ENCODE measurements around the gene SLC11A1. TPM values are rescaled to one million over a fixed set of nuclear protein-coding genes. Genes with fewer than 3 reads are reported as not detected.

SLC11A1 gene
- total and polyA plus RNA-seq, 2 experiments from 2014 or later: 0.63 to 1.1 TPM

DNA sequence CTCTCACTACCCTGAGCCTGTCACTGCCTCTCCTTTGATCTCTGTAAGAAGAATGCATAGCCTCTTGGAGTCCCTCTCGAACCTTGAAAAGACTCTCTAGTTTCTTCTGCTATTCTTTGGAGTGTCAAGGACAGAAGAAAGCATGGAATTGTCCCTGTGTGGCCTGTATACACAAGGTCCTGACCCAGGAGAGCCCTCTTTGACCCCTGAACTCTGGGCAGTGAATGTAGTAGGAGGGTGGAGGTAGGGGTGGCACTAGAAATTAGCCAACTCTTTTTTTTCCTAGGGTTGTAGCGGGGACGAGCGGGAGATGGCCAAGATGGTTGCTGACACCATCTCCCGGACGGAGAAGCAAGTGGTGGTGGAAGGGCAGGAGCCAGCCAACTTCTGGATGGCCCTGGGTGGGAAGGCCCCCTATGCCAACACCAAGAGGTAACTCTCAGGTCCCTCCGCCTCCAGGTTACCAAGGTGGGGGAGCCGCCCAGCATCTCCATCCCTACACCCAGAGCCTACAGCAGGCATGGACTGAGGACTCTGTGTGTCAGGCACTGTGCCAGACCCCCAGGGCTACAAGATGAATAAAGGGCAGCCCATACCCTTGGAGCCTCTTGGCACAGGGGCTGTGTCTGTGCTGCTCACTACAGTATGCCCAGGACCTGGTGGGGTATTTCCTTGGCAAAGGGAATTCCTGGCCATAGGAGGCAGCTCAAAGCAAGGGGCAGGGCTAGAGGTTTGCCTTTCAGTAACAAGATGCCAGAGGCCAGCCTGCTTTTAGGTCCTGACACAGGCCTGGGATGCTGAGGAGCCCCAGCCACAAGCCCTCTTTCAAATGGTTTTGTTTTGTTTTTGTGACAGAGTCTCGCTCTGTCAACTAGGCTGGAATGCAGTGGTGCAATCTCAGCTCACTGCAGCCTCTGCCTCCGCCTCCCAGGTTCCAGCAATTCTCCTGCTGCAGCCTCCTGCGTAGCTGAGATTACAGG, 53.2 kb downstream of the SLC11A1 start:
- Histone ChIP-seq H3K27ac (no peak overlapping the region), H3K4me3 (no peak overlapping the region), H3K9me3 (ENCODE audit: low read depth) (no peaks in the 10 kb centered on the region), H3K27me3 (no peaks in the 10 kb centered on the region), H3K4me1 (ENCODE audit: low read depth) (peaks cover 13% of the 10 kb centered on the region), H3K36me3 (no peaks in the 10 kb centered on the region)
- no peak for DNase-seq (ENCODE audit: low read depth in 1 of 2, low spot score in 1 of 2)
- TF ChIP-seq, protein P1, sequence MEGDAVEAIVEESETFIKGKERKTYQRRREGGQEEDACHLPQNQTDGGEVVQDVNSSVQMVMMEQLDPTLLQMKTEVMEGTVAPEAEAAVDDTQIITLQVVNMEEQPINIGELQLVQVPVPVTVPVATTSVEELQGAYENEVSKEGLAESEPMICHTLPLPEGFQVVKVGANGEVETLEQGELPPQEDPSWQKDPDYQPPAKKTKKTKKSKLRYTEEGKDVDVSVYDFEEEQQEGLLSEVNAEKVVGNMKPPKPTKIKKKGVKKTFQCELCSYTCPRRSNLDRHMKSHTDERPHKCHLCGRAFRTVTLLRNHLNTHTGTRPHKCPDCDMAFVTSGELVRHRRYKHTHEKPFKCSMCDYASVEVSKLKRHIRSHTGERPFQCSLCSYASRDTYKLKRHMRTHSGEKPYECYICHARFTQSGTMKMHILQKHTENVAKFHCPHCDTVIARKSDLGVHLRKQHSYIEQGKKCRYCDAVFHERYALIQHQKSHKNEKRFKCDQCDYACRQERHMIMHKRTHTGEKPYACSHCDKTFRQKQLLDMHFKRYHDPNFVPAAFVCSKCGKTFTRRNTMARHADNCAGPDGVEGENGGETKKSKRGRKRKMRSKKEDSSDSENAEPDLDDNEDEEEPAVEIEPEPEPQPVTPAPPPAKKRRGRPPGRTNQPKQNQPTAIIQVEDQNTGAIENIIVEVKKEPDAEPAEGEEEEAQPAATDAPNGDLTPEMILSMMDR (IDR thresholded peaks at IDR 0.05; ENCODE audit: low read depth, low read length): no peak

DNA sequence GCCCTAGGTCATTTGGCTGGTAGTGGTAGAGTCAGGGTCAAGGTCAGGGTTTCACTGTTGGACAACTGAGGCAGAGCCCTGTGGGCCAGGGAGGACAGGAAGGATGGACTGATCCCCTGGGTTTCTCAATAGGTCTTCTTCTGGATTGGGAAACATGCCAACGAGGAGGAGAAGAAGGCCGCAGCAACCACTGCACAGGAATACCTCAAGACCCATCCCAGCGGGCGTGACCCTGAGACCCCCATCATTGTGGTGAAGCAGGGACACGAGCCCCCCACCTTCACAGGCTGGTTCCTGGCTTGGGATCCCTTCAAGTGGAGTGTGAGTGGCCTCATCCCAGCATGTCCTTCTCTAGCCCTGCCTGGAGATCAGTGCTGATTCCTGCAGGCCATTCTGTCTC, 54.9 kb downstream of the SLC11A1 start:
- DNase-seq (ENCODE audit: low read depth in 1 of 2, low spot score in 1 of 2): no peak
- Histone ChIP-seq H3K27me3 (no peaks in the 10 kb centered on the region), H3K36me3 (no peaks in the 10 kb centered on the region), H3K4me1 (ENCODE audit: low read depth) (peaks cover 13% of the 10 kb centered on the region), H3K27ac (no peak overlapping the region), H3K9me3 (ENCODE audit: low read depth) (no peaks in the 10 kb centered on the region), H3K4me3 (no peak overlapping the region)
- TF ChIP-seq, protein P1 (IDR thresholded peaks at IDR 0.05; ENCODE audit: low read depth, low read length): no peak

DNA sequence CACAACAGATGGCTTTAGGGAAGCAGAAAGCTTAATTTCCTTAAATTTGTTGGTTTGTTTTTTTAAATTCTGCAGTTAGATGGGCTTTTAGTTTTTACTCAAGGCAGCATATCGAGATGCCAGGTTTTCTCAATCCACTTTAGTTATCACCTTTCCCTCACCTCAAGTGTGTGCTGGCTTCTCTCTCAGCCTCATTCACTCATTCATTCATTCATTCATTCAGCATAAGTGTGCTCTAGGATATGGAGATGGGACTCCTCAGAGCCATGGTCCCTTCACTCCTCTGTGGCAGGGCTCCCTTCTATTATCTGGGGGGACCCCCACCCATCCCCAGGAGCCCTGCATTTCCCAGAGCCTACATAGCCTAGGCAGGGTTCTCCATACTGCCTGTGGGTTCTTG, 55.9 kb downstream of the SLC11A1 start:
- Histone ChIP-seq H3K4me3 (no peak overlapping the region), H3K27ac (peak overlapping the region; percentile 53), H3K27me3 (no peaks in the 10 kb centered on the region), H3K4me1 (ENCODE audit: low read depth) (peaks cover 13% of the 10 kb centered on the region), H3K9me3 (ENCODE audit: low read depth) (no peaks in the 10 kb centered on the region), H3K36me3 (no peaks in the 10 kb centered on the region)
- DNase-seq (ENCODE audit: low read depth in 1 of 2, low spot score in 1 of 2): no peak
- TF ChIP-seq, protein P1 (IDR thresholded peaks at IDR 0.05; ENCODE audit: low read depth, low read length): no peak

DNA sequence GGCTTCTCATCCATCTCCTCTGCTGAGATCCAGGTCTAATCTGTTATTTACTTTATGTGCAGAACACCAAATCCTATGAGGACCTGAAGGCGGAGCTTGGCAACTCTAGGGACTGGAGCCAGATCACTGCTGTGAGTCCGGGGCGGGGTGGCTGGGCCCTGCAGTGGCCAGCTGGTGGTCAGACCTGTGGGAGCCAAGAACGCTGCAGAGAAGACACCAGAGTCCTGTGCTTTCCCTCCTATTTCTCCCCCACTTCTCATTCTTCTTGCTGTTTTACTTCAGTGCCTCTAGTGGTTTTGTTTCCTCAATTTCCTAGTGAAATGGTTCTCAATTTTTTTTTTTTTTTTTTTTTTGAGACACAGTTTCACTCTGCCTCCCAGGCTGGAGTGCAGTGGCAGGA, 56.5 kb downstream of the SLC11A1 start:
- Histone ChIP-seq H3K36me3 (no peaks in the 10 kb centered on the region), H3K4me1 (ENCODE audit: low read depth) (peaks cover 13% of the 10 kb centered on the region), H3K27ac (no peak overlapping the region), H3K4me3 (no peak overlapping the region), H3K9me3 (ENCODE audit: low read depth) (no peaks in the 10 kb centered on the region), H3K27me3 (no peaks in the 10 kb centered on the region)
- TF ChIP-seq, protein P1 (IDR thresholded peaks at IDR 0.05; ENCODE audit: low read depth, low read length): no peak
- peak in 1 of 2 donors; percentile 13 for DNase-seq (ENCODE audit: low read depth in 1 of 2, low spot score in 1 of 2)

DNA sequence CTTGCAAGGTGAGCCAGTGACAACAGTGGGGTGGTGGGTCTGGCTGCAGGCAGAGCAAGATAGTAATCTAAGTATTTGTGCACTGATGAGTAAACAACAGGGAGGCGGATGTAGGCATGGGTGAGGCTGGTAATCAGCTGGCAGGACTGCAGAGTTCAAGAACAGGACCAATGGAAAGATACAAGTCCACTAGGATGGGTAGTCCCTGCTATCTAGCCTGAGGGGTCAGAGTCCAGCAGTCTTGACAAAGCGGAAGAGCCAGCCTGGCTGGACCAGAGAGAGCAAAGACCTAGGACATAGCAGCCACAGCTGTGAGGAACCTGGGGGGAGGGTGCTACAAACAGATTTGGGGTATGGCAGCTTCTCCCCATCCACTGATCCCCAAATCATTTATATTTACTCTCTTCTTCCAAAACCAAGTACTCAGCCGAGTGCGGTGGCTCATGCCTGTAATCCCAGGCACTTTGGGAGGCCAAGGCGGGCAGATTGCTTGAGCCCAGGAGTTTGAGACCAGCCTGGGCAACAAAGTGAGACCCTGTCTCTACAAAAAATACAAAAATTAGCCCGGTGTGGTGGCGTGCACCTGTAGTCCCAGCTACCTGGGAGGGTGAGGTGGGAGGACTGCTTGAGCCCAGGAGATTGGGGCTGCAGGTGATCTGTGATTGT, 62.8 kb downstream of the SLC11A1 start:
- H3K27ac ChIP-seq: no peak overlapping the region
- no peak overlapping the region for H3K4me3 ChIP-seq
- TF ChIP-seq, protein P1 (IDR thresholded peaks at IDR 0.05; ENCODE audit: low read depth, low read length): no peak
- H3K4me1 ChIP-seq (ENCODE audit: low read depth): no peaks in the 10 kb centered on the region
- no peaks in the 10 kb centered on the region for H3K9me3 ChIP-seq (ENCODE audit: low read depth)
- no peak for DNase-seq (ENCODE audit: low read depth in 1 of 2, low spot score in 1 of 2)
- H3K36me3 ChIP-seq: peaks cover 3% of the 10 kb centered on the region
- no peaks in the 10 kb centered on the region for H3K27me3 ChIP-seq
